PFSK-1 (cell line): ENCODE results near the gene TUT1.

Experiments used
- FOXP2 ChIP-seq: optimal IDR thresholded peaks from 2 replicates; pipeline ENCODE3; 2011; ENCODE audit warnings: borderline replicate concordance, control low read depth, inconsistent platforms; ENCODE audit not compliant: insufficient read depth; ENCODE audit errors: extremely low read length, extremely low read depth
- POLR2AphosphoS5 ChIP-seq: IDR thresholded peaks from 2 replicates; pipeline ENCODE4 v1.6.1; 2012; ENCODE audit warnings: low read depth, mild to moderate bottlenecking, control low read depth, low read length, moderate library complexity
- TAF1 ChIP-seq: IDR thresholded peaks from 2 replicates; pipeline ENCODE4 v1.6.1; 2012; ENCODE audit warnings: low read length, control low read depth, borderline replicate concordance; ENCODE audit not compliant: insufficient read depth
- TF ChIP-seq, protein P1 (sequence below), 2 experiments: IDR thresholded peaks; 2 replicates each; pipeline versions ENCODE4 v1.6.1 to v1.8.0; 2011 to 2012; ENCODE audit warnings: low read depth in 2 of 2, low read length in 2 of 2, control low read depth in 1 of 2, inconsistent platforms in 1 of 2, mild to moderate bottlenecking in 1 of 2, moderate library complexity in 1 of 2; ENCODE audit not compliant: insufficient read depth in 1 of 2

DNA sequence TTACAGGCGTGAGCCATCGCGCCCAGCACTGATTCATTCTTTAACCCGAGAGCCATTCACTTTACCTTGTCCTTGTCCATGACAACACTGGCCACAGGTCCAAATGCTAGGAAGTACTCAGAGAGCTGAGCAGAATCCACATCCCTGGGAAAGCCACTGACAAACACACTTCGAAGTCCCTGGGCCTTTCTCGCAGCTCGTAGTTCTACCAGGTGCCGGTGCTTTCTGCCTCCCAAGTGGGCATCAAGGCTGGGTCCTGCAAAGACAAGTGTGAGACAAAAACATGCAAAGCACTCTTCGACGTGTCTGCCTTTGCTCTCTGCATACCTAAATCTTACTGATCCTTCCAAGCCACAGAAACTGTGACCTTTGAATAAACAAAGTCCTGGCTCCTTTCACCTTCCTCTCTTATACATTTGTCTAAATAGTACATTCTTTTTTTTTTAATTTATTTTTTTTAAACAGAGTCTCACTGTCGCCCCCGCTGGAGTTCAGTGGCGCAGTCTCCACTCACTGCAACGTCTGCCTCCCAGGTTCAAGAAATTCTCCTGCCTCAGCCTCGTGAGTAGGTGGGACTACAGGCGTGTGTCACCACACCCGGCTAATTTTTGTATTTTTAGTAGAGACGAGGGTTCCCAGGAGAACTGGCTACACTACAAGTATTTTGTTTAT is 2.2 kb downstream of the TUT1 start:
- TF ChIP-seq POLR2AphosphoS5 (no peak), TAF1 (no peak), FOXP2 (no peak)
- TF ChIP-seq, protein P1, sequence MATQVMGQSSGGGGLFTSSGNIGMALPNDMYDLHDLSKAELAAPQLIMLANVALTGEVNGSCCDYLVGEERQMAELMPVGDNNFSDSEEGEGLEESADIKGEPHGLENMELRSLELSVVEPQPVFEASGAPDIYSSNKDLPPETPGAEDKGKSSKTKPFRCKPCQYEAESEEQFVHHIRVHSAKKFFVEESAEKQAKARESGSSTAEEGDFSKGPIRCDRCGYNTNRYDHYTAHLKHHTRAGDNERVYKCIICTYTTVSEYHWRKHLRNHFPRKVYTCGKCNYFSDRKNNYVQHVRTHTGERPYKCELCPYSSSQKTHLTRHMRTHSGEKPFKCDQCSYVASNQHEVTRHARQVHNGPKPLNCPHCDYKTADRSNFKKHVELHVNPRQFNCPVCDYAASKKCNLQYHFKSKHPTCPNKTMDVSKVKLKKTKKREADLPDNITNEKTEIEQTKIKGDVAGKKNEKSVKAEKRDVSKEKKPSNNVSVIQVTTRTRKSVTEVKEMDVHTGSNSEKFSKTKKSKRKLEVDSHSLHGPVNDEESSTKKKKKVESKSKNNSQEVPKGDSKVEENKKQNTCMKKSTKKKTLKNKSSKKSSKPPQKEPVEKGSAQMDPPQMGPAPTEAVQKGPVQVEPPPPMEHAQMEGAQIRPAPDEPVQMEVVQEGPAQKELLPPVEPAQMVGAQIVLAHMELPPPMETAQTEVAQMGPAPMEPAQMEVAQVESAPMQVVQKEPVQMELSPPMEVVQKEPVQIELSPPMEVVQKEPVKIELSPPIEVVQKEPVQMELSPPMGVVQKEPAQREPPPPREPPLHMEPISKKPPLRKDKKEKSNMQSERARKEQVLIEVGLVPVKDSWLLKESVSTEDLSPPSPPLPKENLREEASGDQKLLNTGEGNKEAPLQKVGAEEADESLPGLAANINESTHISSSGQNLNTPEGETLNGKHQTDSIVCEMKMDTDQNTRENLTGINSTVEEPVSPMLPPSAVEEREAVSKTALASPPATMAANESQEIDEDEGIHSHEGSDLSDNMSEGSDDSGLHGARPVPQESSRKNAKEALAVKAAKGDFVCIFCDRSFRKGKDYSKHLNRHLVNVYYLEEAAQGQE (IDR thresholded peaks at IDR 0.05; ENCODE audit: insufficient read depth in 1 of 2, low read depth in 2 of 2, low read length in 2 of 2): no peak
